BJ (cell line): ENCODE data around the gene ZBED5. TPM values are rescaled to one million over a fixed set of nuclear protein-coding genes. Genes with fewer than 3 reads are reported as not detected.

Experiments
- CTCF ChIA-PET: fragments of 350-600 bp; formaldehyde crosslinking; extraction: SDS; loops from one replicate; lab custom pipeline; 2021; ENCODE audit warnings: antibody characterized with exemption, inconsistent platforms; lab: Yijun Ruan, JAX
- POLR2A ChIA-PET: fragments of 300-600 bp; sonication (Branson Sonifier 250); formaldehyde crosslinking; extraction: SDS; loops from one replicate; lab custom pipeline; 2021; ENCODE audit warnings: antibody characterized with exemption; lab: Charles Lee
- DNase-seq: peaks from one replicate; pipeline ENCODE4 v3.0.0-alpha.2; 2011; ENCODE audit warnings: low read depth
- H3K27me3 ChIP-seq: 2 replicates; pipeline ENCODE4 v1.6.0; 2011; ENCODE audit warnings: low read length; ENCODE audit not compliant: control insufficient read depth, insufficient read depth
- H3K36me3 ChIP-seq: 2 replicates; pipeline ENCODE4 v1.5.1; 2011; ENCODE audit warnings: low read length; ENCODE audit not compliant: control insufficient read depth, insufficient read depth
- H3K4me3 ChIP-seq: 2 replicates; pipeline ENCODE4 v1.5.1; 2011; ENCODE audit warnings: low read depth, mild to moderate bottlenecking, control low read depth, low read length
- polyA plus RNA-seq: library from polyadenylated mRNA; depleted of rRNA; stranded (reverse); fragments of >200 nt; gene quantifications from 2 replicates; pipeline ENCODE4 v1.2.3, GENCODE V29; 2011
- TF ChIP-seq, protein P1 (sequence below): IDR thresholded peaks from 2 replicates; pipeline ENCODE4 v1.5.1; 2011; ENCODE audit warnings: low read depth, mild to moderate bottlenecking, control low read depth, inconsistent platforms, low read length, moderate library complexity; ENCODE audit not compliant: insufficient read depth

ZBED5 gene
- polyA plus RNA-seq, 1 experiment = 43.0 TPM

GRCh38 chr11:10868352-10868751 is 10.5 kb upstream of the ZBED5 start:
- H3K4me3 ChIP-seq = no peak overlapping the region
- ChIA-PET POLR2A (no interaction called here), CTCF (interaction anchor here (1.1 kb wide), 2 partner anchors 10 to 26 kb away, joined by 3 read pairs; no protein-coding TSS in a partner anchor)
- no peaks in the 10 kb centered on the region for H3K36me3 ChIP-seq
- DNase-seq = no peak
- H3K27me3 ChIP-seq = no peaks in the 10 kb centered on the region
- TF ChIP-seq, protein P1, sequence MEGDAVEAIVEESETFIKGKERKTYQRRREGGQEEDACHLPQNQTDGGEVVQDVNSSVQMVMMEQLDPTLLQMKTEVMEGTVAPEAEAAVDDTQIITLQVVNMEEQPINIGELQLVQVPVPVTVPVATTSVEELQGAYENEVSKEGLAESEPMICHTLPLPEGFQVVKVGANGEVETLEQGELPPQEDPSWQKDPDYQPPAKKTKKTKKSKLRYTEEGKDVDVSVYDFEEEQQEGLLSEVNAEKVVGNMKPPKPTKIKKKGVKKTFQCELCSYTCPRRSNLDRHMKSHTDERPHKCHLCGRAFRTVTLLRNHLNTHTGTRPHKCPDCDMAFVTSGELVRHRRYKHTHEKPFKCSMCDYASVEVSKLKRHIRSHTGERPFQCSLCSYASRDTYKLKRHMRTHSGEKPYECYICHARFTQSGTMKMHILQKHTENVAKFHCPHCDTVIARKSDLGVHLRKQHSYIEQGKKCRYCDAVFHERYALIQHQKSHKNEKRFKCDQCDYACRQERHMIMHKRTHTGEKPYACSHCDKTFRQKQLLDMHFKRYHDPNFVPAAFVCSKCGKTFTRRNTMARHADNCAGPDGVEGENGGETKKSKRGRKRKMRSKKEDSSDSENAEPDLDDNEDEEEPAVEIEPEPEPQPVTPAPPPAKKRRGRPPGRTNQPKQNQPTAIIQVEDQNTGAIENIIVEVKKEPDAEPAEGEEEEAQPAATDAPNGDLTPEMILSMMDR = no peak

- TF ChIP-seq, protein P1 = no peak
- DNase-seq = no peak
- POLR2A ChIA-PET = no interaction called here
- Histone ChIP-seq H3K4me3 (no peak overlapping the region), H3K27me3 (no peaks in the 10 kb centered on the region), H3K36me3 (no peaks in the 10 kb centered on the region)
- CTCF ChIA-PET = interaction anchor here (0.8 to 1.2 kb wide), 2 partner anchors 8 to 12 kb away, joined by 3 to 5 read pairs; no protein-coding TSS in a partner anchor
Observed at GRCh38 chr11:10866893-10867331, 9.1 kb upstream of the ZBED5 start.

- CTCF ChIA-PET = no interaction called here
- TF ChIP-seq, protein P1 = no peak
- Histone ChIP-seq H3K36me3 (no peaks in the 10 kb centered on the region), H3K27me3 (no peaks in the 10 kb centered on the region), H3K4me3 (no peak overlapping the region)
- DNase-seq = no peak
- POLR2A ChIA-PET = no interaction called here
Observed at GRCh38 chr11:10865837-10866270, 8.0 kb upstream of the ZBED5 start.

DNA sequence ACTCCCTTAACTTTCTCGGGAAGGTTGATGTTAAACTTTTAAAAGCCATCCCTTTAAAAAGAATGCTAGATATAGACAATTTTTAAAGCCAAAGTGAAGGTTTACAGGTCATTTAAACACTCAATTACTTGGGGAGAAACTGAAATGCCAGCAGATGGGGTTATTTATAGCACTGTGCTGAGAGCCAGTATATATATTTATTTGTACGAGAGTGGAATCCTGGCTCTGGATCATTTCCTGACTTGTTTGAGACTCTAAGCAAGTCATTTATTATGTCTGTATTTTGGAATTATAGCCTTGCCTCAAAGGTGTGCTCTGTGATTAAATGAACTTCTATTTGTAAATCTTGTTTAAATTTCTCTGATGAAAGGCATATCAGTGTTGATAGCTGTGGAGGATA is 6.8 kb upstream of the ZBED5 start:
- TF ChIP-seq, protein P1 = no peak
- no peak for DNase-seq
- H3K4me3 ChIP-seq = no peak overlapping the region
- no peaks in the 10 kb centered on the region for H3K27me3 ChIP-seq
- ChIA-PET POLR2A (no interaction called here), CTCF (no interaction called here)
- no peaks in the 10 kb centered on the region for H3K36me3 ChIP-seq

- Histone ChIP-seq H3K4me3 (no peak overlapping the region), H3K36me3 (no peaks in the 10 kb centered on the region), H3K27me3 (no peaks in the 10 kb centered on the region)
- ChIA-PET CTCF (no interaction called here), POLR2A (no interaction called here)
- TF ChIP-seq, protein P1 = no peak
- DNase-seq = no peak
Observed at GRCh38 chr11:10862446-10862845, 4.6 kb upstream of the ZBED5 start.
